ENCODE measurements around the gene OSMR.

DNA sequence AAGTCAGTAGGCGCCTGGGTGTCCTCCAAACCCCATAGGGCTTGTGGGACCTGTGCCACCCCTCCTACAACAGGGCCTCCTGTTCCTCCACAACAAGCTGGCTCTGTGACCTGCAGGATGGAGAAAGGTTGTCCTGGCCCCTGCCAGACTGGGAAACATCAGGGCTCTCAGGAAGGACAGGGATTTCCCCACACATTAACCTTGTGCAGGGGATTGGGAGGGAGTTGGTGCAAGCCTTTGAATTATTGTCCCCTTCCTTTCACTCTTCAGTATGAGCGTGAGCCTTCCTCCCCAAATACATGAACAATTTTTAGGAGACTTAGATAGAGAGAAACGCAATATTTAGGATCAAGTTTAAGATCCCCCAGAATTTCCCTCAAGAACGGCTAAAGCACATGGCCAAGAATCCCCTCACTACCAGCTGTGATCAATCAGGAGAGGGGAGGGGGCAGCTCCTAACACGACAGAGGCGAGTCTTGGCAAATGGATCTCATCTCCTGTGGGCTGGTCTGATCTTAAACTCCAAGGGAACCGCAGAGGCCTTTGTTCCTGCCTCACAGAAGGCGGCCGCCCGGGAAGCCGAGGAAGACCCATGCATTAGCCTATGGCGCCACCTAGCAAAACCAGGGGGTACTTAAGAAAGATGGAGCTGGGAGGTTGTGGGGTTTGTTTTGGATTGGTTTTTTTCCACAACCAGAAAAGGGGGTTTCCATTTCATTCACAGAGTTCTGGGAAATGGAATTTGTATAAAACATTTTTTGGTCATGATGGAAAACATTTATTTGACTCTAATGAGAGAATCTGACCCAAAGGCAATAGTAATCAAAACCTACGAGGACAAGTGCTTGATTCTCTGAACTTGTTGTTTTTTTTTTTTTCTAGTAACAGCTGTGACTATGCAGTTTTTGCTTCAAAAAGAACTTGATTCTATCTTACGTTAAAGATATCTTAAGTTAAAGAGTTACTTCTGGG lies 36.1 kb upstream of the OSMR start:
- TF ChIP-seq MYC (IDR thresholded peaks at IDR 0.05; ENCODE audit: low read depth, low read length): no peak
- TF ChIP-seq CTCF (IDR thresholded peaks at IDR 0.05; ENCODE audit: extremely low read depth in 1 of 2, insufficient read depth in 1 of 2, low read depth in 1 of 2, low read length in 2 of 2): peak; percentile 81 to 83
- TF ChIP-seq FOS (IDR thresholded peaks at IDR 0.05; ENCODE audit: borderline replicate concordance, insufficient read depth, low read length): no peak
- TF ChIP-seq POLR2AphosphoS5 (IDR thresholded peaks at IDR 0.05; ENCODE audit: insufficient read depth, low read depth, low read length): no peak
- TF ChIP-seq EZH2 (IDR thresholded peaks at IDR 0.05; ENCODE audit: borderline replicate concordance, low read depth, low read length, severe bottlenecking): no peak
- TF ChIP-seq GATA2 (IDR thresholded peaks at IDR 0.05; ENCODE audit: insufficient read depth, insufficient read length, low read depth, low read length): no peak
